ENCODE measurements around the gene ZCCHC7. TPM values are rescaled to one million over a fixed set of nuclear protein-coding genes. Genes with fewer than 3 reads are reported as not detected.
"Not testable (repeated sequence)": the region's sequence is repeated elsewhere in the genome, so short reads cannot be mapped to it uniquely, and the experiment has no call there.

ZCCHC7 gene
- total RNA-seq, 1 donor from 2014 or later, result 34.2 TPM

DNA sequence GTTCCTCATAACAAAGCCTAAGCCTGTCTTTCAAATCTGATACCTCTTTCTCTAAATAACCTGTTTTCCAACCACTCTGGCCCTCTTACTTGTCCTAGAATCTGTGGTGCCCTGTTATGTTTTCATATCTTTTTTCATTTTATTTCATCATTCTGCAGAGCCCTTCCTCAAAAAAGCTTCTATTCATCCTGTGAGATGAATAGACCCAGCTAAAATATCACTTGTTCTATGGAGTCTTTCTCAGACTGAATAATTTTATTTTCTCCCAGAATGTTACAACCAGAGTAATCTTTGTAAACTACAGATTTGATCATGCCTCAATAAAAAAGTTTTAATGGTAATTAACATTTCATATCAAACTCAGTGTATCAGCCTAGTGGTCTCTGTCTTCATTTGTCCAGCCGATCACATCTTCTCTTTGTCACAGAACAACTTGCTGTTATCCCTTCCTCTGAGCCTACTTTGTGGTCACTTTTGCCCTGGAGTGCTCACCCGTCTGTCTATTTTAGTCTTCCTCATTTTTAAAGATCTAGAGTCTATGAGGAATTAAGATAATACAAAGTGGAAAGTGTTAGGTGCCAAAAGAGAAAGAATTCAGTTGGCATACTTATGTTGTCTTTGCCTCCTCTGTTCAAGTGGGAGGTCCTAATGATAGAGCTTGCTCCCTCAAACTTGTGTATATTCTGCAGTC is 77.8 kb downstream of the ZCCHC7 start:
- intact Hi-C loops (cut with DNase I), result no loop called here
- DNase-seq (ENCODE audit: low spot score) (no peak), ATAC-seq (no peak)

GRCh38 chr9:37198831-37199230 is 78.5 kb downstream of the ZCCHC7 start:
- no peak for ATAC-seq
- DNase-seq (ENCODE audit: low spot score), result no peak
- intact Hi-C loops (cut with DNase I), result no loop called here

DNA sequence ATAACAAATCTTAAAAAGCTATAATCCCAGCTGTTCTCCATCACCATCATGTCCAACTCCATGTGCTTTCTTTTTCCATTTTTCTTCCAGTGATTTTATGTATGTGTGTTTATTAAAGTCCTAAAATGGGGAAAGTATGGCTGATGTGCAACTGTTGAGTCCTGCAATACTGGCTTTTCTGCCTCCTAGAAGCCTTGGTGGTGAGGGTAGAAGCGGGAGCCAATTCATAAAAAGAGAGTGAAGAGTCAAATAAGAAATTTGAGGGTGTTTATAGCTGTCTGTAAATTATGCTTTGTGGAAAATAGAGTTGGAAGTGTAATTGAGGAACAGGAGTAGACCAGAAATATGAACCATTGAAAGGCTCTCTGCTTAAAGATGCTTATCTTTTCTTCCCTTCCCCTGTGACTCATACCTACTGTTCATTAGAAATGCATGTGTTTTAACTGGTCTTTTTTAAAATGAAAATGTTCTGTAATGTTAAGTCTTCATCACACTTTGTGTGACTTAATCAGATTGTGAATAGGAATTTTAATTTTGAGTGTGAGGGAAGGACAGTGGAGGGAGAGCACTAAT is 80.1 kb downstream of the ZCCHC7 start:
- ATAC-seq (no peak), DNase-seq (ENCODE audit: low spot score) (no peak)
- intact Hi-C loops (cut with DNase I), result no loop called here

GRCh38 chr9:37201581-37201980 is 81.2 kb downstream of the ZCCHC7 start:
- ATAC-seq, result no peak

DNA sequence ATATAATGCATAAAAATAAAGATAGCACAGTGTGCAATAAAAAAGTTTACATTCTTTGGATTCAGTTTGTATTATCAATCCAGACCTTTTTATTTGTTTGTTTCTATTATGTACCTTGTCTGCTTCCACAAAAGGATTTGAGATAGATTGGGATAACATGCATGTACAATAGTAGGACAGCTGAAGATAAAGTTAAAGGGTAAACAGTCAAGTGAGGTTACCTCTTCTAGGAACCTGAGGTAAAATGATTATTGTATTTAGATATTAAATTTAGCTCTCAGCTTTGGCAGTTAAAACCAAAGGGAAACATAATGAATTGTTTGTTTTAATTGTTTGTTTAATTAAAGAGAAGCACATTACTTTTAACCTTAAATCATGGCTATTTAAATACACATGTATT is 81.7 kb downstream of the ZCCHC7 start:
- intact Hi-C loops (cut with DNase I), result no loop called here
- no peak for ATAC-seq
- DNase-seq (ENCODE audit: low spot score), result no peak

More at GRCh38 chr9:37201581-37201980, 81.2 kb downstream of the ZCCHC7 start:
- intact Hi-C loops (cut with DNase I), result no loop called here
- no peak for DNase-seq (ENCODE audit: low spot score)

- intact Hi-C loops (cut with DNase I); DNase-seq (ENCODE audit: low spot score); ATAC-seq: not testable (repeated sequence)
These were observed 83.1 kb downstream of the ZCCHC7 start for GRCh38 chr9:37203456-37203855.

- DNase-seq (ENCODE audit: low spot score), result no peak
- no peak for ATAC-seq
These were observed 85.8 kb downstream of the ZCCHC7 start for GRCh38 chr9:37206121-37206620.

GRCh38 chr9:37209431-37210386 is 89.3 kb downstream of the ZCCHC7 start:
- intact Hi-C loops (cut with DNase I), result no loop called here
- ATAC-seq, result no peak
- no peak for DNase-seq (ENCODE audit: low spot score)

More at GRCh38 chr9:37206121-37206620, 85.8 kb downstream of the ZCCHC7 start:
- intact Hi-C loops (cut with DNase I), result no loop called here

DNA sequence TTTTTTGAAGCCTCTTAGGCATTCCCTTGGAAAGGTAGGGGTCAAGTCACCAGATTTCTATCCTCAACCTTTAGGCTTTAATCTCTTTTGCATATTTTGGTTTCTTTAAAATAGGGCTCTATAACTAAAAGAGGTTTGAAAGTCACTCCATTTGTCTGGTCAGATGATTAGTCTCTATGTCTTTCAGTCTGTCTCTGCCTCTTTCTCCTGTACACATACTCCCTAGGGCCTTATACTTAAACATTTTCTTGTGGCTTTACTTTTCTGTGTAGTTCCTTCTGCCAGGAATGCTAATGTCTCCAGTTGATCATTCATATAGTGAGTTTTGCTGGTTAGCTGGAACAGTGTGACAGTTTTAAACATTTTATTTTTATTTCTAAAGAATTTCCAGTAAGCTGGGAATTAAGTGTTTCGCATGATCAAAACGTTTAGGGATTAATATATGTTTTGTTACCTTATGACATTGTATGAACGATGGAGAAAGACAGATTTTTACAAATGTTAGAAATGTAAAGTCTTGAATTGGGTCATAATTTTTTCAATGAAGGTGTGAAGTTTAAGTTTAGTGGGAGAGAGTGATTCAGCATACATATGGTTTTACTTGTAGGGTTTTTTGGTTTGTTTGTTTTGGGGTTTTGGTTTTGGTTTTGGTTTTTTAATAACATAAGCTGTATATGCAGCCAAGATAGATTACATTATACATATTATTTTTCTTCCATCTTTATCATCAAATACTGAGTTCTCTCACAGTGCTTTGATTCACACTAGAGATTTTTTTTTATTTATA is 90.6 kb downstream of the ZCCHC7 start:
- intact Hi-C loops (cut with DNase I), result no loop called here
- no peak for DNase-seq (ENCODE audit: low spot score)
- ATAC-seq, result no peak

- no peak for ATAC-seq
- no peak for DNase-seq (ENCODE audit: low spot score)
- intact Hi-C loops (cut with DNase I), result no loop called here
These were observed 92.1 kb downstream of the ZCCHC7 start for GRCh38 chr9:37212435-37212834.

- DNase-seq (ENCODE audit: low spot score) (no peak), ATAC-seq (no peak)
- intact Hi-C loops (cut with DNase I), result no loop called here
These were observed 95.0 kb downstream of the ZCCHC7 start for GRCh38 chr9:37215381-37215780.

GRCh38 chr9:37215830-37216229 is 95.5 kb downstream of the ZCCHC7 start:
- no peak for DNase-seq (ENCODE audit: low spot score)
- intact Hi-C loops (cut with DNase I), result no loop called here
- ATAC-seq, result no peak

DNA sequence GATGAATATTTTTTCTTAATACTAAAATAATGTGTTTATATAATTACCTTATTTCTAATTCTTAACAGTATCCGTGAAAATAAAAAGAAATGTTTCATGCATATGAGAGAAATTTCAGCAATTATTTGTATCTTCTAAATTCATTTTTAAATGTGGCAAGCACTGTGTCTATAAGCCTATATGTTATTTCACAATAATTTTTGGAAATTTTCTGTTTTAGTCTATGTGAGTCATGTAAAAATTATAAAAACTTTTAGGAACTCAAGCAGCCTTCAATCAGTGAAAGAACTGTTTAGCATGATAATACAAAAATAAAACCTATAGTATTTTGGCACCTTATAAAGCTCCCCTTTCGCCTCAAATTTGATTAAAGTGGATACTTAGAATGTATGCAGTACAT is 96.8 kb downstream of the ZCCHC7 start:
- DNase-seq (ENCODE audit: low spot score) (no peak), ATAC-seq (no peak)
- intact Hi-C loops (cut with DNase I), result no loop called here

DNA sequence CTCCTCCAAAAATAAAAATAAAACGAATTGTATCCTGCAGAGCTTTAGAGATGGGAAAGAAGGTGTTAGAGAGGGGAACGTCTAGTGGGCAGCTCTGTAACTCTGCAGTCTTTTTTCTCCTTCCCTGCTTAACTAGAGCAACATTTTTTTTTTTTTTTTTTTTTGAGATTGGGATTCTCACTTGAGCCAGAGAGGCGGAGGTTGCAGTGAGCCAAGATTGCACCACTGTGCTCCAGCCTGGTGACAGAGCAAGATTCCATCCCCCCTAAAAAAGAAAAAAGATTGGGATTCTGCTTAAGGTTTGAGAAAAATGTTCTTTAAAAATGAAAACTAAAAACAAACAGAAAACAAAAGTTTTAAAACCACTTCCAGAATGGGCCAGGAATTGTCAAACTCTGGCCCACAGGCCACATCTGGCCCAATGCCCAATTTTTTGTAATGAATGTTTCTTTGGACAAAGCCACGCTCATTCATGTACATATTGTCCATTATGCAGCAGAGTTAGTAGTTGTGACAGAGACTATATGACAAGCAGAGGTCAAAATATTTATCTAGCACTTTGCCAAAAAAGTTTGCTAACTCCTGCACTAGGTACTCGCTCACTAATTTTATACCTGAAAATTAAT is 98.5 kb downstream of the ZCCHC7 start:
- DNase-seq (ENCODE audit: low spot score) (no peak), ATAC-seq (no peak)
- intact Hi-C loops (cut with DNase I), result no loop called here

GRCh38 chr9:37220971-37221370 is 100.6 kb downstream of the ZCCHC7 start:
- no peak for DNase-seq (ENCODE audit: low spot score)
- no peak for ATAC-seq
- intact Hi-C loops (cut with DNase I), result no loop called here

DNA sequence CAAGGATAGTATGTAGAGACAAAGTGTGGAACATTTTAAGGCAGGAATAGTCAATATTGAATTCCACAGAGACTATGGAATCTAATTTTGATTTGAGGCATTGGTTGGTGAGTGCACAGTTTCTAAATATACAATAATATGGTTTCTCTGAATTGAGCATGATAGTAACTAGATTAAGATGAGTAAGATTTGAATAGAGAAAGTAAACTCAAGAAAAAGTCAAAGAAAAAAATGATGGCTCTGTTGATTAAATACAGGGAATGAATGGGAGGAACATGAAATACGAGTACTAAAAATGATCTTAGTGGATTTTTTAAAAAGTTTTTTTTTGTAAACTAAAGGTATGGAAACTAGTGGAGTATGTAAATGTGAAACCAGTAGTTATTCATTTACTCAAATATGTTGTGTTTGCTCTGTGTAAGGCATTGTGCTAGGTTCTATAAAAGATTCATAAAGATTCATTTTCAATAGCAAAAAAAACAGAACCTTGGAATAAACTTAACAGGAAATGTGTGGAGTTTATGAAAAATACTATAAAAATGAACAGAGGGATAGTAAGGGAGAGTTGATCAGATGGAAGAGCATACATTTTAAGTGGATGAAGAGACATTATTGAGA is 101.2 kb downstream of the ZCCHC7 start:
- no peak for DNase-seq (ENCODE audit: low spot score)
- ATAC-seq, result no peak
- intact Hi-C loops (cut with DNase I), result no loop called here

DNA sequence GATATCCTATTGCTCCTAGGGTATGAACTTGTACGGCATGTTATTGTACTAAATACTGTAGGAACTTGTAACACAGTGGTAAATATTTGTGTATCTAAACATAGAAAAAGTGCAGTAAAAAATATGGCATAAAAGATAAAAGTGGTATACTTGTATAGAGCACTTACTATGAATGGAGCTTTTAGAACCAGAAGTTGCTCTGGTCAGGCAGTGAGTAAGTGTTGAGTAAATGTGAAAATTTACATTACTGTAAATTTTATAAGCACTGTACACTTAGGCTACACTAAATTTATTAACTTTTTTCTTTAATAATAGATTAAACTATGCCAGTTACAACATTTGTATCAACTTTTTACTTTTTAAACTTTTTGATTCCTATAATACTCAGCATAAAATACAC is 109.1 kb downstream of the ZCCHC7 start:
- intact Hi-C loops (cut with DNase I), result no loop called here
- no peak for ATAC-seq
- no peak for DNase-seq (ENCODE audit: low spot score)

GRCh38 chr9:37229882-37230482 is 109.6 kb downstream of the ZCCHC7 start:
- ATAC-seq (no peak), DNase-seq (ENCODE audit: low spot score) (no peak)
- intact Hi-C loops (cut with DNase I), result no loop called here

Data from sciatic nerve (tissue), 2 donors.